Measurements from ENCODE around the gene PML.

The PML gene

DNA sequence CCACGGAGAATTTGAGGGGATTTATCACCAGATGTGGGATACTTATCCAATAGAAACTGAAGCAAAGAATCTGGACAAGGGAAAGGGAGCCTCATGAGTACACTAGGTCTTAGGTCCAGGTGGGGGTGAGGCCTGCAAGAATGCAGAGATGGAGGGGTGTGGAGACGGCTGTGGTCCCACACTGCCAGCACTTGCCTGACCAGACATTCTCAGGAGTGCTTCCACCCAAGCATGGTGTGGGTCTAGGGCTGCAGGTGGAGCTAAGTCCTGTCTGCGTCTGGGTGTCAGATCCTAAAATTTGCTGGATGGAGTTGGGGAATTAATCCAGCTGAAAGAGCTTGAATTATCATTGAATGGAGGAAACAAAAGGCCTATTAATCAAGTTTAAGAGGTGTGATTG, 14.4 kb downstream of the PML start:
- Histone ChIP-seq H3K4me1 (ENCODE audit: insufficient read depth, low read length, poor library complexity, severe bottlenecking) (peaks cover 23% of the 10 kb centered on the region), H3K27me3 (ENCODE audit: insufficient read depth, low read length, poor library complexity, severe bottlenecking) (no peaks in the 10 kb centered on the region), H2AFZ (ENCODE audit: low read length) (no peak overlapping the region), H4K20me1 (ENCODE audit: insufficient read depth, low read length, poor library complexity, severe bottlenecking) (peaks cover 30% of the 10 kb centered on the region), H3K4me2 (ENCODE audit: low read depth, low read length, poor library complexity, severe bottlenecking) (peak overlapping the region; percentile 23), H3K9me2 (replicated peaks; ENCODE audit: low read depth, low read length) (no peaks in the 10 kb centered on the region), H3F3A (ENCODE audit: low read depth) (no peaks in the 10 kb centered on the region), H3K4me3 (ENCODE audit: low read length, poor library complexity, severe bottlenecking) (no peak overlapping the region), H3K9me3 (ENCODE audit: insufficient read depth, low read depth, low read length) (0 out of 2 replicates have a peak, but pooled peaks cover 2% of the 10 kb centered on the region), H3K9ac (ENCODE audit: low read depth, low read length, poor library complexity, severe bottlenecking) (no peak overlapping the region), H3K36me3 (ENCODE audit: insufficient read depth, low read length) (peaks cover 70% of the 10 kb centered on the region; the same call in 1 of the 2 replicates), H3K79me2 (ENCODE audit: insufficient read depth, low read length) (peaks cover 97% of the 10 kb centered on the region)
- TF ChIP-seq, protein P1, sequence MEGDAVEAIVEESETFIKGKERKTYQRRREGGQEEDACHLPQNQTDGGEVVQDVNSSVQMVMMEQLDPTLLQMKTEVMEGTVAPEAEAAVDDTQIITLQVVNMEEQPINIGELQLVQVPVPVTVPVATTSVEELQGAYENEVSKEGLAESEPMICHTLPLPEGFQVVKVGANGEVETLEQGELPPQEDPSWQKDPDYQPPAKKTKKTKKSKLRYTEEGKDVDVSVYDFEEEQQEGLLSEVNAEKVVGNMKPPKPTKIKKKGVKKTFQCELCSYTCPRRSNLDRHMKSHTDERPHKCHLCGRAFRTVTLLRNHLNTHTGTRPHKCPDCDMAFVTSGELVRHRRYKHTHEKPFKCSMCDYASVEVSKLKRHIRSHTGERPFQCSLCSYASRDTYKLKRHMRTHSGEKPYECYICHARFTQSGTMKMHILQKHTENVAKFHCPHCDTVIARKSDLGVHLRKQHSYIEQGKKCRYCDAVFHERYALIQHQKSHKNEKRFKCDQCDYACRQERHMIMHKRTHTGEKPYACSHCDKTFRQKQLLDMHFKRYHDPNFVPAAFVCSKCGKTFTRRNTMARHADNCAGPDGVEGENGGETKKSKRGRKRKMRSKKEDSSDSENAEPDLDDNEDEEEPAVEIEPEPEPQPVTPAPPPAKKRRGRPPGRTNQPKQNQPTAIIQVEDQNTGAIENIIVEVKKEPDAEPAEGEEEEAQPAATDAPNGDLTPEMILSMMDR (conservative IDR thresholded peaks at IDR 0.05; ENCODE audit: low read length), result no peak
- no peak for TF ChIP-seq EZH2phosphoT487 (IDR thresholded peaks at IDR 0.05; ENCODE audit: borderline replicate concordance)

DNA sequence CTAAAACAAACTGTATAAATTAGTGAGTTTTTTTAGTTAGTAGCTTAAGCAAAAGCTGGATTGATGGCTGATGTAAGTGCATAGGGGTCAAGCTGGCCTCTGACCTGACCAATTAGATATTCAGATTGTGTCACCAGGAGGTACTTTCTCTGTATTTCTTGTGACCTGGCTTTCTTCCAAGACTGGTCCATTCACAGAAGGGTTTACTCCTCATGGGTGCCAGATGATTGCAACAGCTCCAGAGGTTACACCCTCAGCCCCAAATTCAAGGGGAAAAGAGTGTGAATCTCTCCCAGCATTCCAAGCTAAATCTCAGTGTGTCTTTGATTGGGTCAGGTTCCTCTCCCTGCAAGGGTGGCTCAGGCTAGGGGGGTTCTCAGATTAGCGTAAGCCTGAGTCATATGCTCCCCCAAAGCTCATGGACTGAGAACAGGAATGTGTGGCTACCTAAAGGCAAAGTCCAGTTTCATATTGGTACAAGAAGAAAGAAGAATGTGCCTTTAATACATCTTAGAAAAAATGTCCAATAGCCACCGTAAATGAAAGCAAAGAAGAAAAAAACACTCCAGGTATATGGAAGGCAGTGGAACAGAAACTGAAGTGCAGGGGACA, 16.5 kb downstream of the PML start:
- peaks cover 38% of the 10 kb centered on the region for H4K20me1 ChIP-seq (ENCODE audit: insufficient read depth, low read length, poor library complexity, severe bottlenecking)
- TF ChIP-seq EZH2phosphoT487 (IDR thresholded peaks at IDR 0.05; ENCODE audit: borderline replicate concordance), result no peak
- TF ChIP-seq, protein P1 (conservative IDR thresholded peaks at IDR 0.05; ENCODE audit: low read length), result no peak
- peaks cover 70% of the 10 kb centered on the region; the same call in 1 of the 2 replicates for H3K36me3 ChIP-seq (ENCODE audit: insufficient read depth, low read length)
- H3K4me2 ChIP-seq (ENCODE audit: low read depth, low read length, poor library complexity, severe bottlenecking), result peak overlapping the region; percentile 1
- H3K27me3 ChIP-seq (ENCODE audit: insufficient read depth, low read length, poor library complexity, severe bottlenecking), result no peaks in the 10 kb centered on the region
- H3K9me3 ChIP-seq (ENCODE audit: insufficient read depth, low read depth, low read length), result no peaks in the 10 kb centered on the region
- no peak overlapping the region for H2AFZ ChIP-seq (ENCODE audit: low read length)
- no peak overlapping the region for H3K9ac ChIP-seq (ENCODE audit: low read depth, low read length, poor library complexity, severe bottlenecking)
- peaks cover 97% of the 10 kb centered on the region for H3K79me2 ChIP-seq (ENCODE audit: insufficient read depth, low read length)
- H3K9me2 ChIP-seq (replicated peaks; ENCODE audit: low read depth, low read length), result no peaks in the 10 kb centered on the region
- peaks cover 23% of the 10 kb centered on the region for H3K4me1 ChIP-seq (ENCODE audit: insufficient read depth, low read length, poor library complexity, severe bottlenecking)
- no peaks in the 10 kb centered on the region for H3F3A ChIP-seq (ENCODE audit: low read depth)
- H3K4me3 ChIP-seq (ENCODE audit: low read length, poor library complexity, severe bottlenecking), result no peak overlapping the region

DNA sequence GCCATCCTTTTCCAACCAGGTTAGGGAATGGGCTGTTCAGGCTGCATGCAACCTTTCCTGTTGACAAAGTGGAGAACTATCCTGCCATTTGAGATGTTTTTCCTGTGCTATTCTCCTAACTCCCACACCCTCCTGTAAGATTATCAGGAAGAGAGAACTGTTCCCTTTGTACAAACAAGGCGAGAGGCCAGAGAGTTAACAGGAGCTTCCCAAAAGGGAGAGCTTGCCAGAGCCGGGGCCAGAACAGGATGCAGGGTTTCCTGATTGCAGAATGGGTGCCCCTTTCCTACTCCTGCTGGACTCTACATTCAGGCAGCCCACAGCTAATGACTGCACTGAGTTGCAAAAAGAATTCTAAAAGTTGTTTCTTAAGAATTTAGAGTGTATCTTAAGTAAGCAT, 17.1 kb downstream of the PML start:
- Histone ChIP-seq H3K4me3 (ENCODE audit: low read length, poor library complexity, severe bottlenecking) (no peak overlapping the region), H4K20me1 (ENCODE audit: insufficient read depth, low read length, poor library complexity, severe bottlenecking) (peaks cover 38% of the 10 kb centered on the region), H3K9me3 (ENCODE audit: insufficient read depth, low read depth, low read length) (no peaks in the 10 kb centered on the region), H3K36me3 (ENCODE audit: insufficient read depth, low read length) (peaks cover 68% of the 10 kb centered on the region), H3K9me2 (replicated peaks; ENCODE audit: low read depth, low read length) (no peaks in the 10 kb centered on the region), H3F3A (ENCODE audit: low read depth) (no peaks in the 10 kb centered on the region), H3K9ac (ENCODE audit: low read depth, low read length, poor library complexity, severe bottlenecking) (no peak overlapping the region), H2AFZ (ENCODE audit: low read length) (no peak overlapping the region), H3K4me2 (ENCODE audit: low read depth, low read length, poor library complexity, severe bottlenecking) (peak overlapping the region; percentile 1), H3K79me2 (ENCODE audit: insufficient read depth, low read length) (peaks cover 91% of the 10 kb centered on the region), H3K27me3 (ENCODE audit: insufficient read depth, low read length, poor library complexity, severe bottlenecking) (no peaks in the 10 kb centered on the region), H3K4me1 (ENCODE audit: insufficient read depth, low read length, poor library complexity, severe bottlenecking) (peaks cover 23% of the 10 kb centered on the region)
- TF ChIP-seq, protein P1 (conservative IDR thresholded peaks at IDR 0.05; ENCODE audit: low read length), result no peak
- no peak for TF ChIP-seq EZH2phosphoT487 (IDR thresholded peaks at IDR 0.05; ENCODE audit: borderline replicate concordance)

Measured in Loucy (cell line).